ACHN (cell line): ENCODE measurements around the gene FZD10.

Experiments used
- DNase-seq: peaks from one replicate; pipeline ENCODE4 v3.0.0-alpha.2; 2015
- in situ Hi-C: cut with HindIII; loops from 2 replicates; pipeline ENCODE4 v1.10.0; 2017; ENCODE audit warnings: low sequenced_read_pairs, low pct_ligation_motif_present, low pct_unique_long_range_greater_than_20kb

Gene FZD10

GRCh38 chr12:130130346-130130745 lies 31.9 kb upstream of the FZD10 start:
- no peak for DNase-seq
- in situ Hi-C loops = no loop called here

DNA sequence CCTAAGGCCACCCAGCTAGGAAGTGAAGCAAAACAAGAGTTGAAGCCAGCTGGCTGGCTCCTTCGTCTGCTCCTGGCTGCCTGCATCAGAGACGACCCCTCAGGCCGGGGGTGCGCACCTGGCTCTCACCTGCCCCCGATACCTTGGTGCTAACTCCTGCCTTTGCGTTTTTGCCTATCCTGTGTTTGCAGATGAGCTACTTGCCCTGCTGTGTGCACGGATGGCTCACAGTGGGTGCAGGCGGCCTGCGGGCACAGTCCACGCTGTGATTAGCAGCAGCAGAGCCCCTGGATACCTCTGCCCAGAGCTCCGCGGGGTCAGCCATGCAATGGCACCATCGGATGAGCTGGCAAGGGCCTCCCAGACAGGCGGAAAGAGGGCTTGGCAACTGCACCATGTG lies 31.2 kb upstream of the FZD10 start:
- in situ Hi-C loops = no loop called here
- no peak for DNase-seq

DNA sequence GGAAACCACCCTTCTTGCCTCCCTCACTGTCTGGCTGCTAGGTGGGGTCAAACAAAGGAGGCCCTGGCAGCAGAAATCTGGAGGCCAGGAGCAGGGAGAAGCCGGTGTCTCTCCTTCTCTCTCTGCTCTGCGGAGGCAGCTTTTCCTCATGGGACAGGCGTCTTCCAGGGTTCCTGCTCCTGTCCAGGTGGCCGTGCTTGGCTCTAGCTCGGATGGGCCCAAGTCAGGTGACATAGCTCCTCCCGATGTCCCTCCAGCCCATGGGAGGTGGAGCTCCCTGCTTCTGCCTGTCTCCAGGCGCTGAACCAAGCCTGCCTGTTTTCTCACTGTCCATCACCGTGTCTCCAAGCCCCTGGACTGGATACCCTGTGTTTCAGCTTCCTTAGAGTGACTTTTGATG lies 30.5 kb upstream of the FZD10 start:
- in situ Hi-C loops = no loop called here
- DNase-seq = no peak

DNA sequence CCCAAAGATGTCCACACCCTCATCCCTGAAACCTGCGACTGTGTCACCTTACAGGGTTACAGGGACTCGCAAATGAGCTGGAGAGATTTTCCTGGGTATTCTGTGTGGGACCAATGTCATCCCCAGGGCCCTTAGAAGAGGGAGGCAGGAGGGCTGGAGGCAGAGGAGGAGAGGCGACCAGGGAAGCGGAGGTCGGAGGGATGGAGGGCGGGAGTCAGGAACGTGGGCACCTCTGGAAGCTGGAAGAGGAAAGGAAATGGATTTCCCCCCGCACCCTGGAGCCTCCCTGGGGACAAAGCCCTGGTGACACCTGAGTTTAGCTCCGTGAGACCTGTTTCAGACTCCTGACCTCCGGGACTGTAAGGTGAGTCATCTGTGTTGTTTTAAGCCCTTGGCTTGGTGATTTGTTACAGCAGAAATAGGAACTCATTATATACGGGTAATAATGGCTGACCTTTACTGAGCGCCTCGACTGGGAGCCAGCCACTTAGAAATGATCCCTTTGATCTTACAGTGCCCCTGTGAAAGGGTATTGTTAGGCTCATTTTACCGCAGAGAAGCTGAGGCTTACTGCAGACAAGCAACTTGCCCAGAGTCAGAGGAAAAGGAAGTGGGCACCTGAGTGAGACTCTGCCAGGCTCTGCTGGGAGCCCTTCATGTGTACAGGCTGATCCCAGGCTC lies 29.3 kb upstream of the FZD10 start:
- DNase-seq = no peak
- in situ Hi-C loops = no loop called here

DNA sequence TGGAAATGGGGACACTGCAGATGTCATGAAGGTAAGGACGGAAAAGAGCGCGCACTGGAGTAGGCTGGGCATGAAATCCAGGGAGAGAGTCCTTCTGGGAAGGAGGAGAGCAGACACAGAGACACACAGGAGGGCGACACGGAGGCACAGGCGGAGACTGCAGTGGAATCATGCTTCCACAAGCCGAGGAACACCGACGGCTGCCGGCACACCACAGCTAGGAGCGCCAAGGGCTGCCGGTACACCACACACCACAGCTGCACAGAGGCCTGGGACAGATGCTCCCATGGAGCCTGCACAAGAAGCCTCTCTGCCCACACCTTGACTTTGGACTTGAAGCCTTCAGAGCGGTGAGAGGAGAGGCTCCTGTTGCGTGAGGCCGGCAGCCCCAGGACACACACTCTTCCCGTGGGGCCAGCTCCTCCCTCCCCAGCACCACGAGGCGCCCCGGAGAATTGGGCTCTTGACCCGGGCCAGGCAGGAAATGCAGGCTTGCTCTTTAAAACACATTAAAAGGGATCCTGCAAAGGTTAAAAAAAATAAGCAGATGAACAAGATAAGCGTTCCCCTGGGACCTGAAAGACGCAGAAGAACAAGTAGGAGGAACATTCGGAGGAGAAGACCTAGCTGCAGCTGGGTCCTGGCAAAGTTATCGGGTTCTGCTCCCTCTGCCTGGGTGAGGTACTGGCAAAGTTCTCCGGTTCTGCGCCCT lies 28.3 kb upstream of the FZD10 start:
- in situ Hi-C loops = no loop called here
- DNase-seq = no peak

DNA sequence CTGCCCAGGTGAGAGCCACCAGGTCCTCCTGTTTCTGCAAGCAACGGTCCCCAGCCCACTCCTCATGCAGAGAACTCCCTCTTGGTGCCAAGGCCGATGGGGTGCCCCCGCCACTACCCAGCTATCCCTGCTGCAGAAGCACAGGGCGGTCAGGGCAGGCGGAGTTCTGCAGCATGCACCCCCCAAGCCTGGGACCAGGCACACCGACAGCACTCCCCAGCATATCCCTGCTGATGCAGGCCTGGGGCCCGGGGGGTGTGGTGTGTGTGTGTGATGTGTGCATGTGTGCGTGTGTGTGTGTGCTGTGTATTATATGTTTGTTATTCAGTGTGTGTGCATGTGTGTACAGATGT lies 27.7 kb upstream of the FZD10 start:
- DNase-seq = no peak
- in situ Hi-C loops = no loop called here

GRCh38 chr12:130136509-130137039 lies 25.7 kb upstream of the FZD10 start:
- no peak for DNase-seq
- in situ Hi-C loops = no loop called here

- DNase-seq = no peak
- in situ Hi-C loops = no loop called here
Observed at GRCh38 chr12:130137040-130138018, 24.9 kb upstream of the FZD10 start.

- in situ Hi-C loops = no loop called here
- DNase-seq = no peak
Observed at GRCh38 chr12:130138478-130138877, 23.8 kb upstream of the FZD10 start.

DNA sequence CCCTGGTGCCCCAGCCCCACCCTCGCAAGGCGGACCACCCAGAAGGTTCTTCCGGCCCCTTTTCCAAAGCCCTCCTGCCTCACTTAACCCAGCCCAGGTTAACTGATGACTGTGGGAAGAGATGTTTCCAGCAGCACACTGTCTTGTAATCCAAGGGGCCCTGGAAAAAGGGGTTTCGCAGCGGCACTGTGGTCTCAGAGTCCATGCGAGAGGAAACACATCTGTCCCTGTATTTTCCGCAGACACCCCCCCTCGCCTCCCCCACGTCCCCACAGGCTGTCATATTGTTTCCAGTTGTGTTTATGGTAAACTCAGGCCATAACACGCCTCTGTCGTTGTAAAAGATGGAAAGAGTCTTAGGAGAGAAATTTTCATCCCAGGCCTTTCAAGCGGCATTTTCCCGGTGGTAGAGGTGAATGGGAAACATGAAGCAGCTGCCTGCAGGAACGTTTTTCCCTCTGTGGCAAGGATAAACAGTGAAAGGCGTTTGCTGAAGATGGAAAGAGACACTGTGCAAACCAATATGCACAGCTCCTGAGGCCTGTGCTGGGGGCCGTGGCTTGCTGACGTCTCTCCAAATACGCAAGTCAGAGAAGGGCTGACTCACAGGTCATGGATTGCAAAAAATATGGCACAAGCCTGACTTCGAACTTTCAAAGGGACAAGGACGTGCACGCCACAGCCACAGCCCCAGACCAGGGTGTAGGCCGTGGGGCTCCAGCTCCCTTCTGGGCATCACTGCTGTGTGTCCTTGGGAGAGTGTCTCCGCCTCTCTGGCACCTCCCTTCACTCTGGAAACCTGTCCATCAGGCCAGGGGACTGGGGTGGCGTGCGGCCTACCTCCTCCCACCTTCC lies 22.5 kb upstream of the FZD10 start:
- in situ Hi-C loops = no loop called here
- DNase-seq = no peak

DNA sequence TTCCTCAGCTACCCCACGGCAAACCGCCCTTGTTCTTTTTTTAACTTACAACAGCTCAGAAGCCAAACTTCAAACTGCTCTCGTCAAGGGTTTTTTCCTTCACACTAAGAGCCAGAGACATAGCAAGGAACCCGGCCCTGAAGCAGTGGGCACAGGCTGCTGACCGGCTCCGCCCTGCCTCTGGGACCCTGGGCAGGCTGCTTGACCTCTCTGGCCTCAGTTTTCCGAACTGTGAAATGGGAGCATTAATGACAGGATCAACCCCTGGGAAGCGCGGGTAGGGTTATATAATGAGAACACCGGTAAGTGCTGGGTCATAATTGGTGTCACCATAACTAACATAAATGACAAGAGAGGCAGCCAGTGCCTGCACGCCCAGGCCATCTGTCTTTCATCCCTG lies 21.2 kb upstream of the FZD10 start:
- no peak for DNase-seq
- in situ Hi-C loops = no loop called here

GRCh38 chr12:130141901-130142683 lies 20.2 kb upstream of the FZD10 start:
- in situ Hi-C loops = no loop called here

GRCh38 chr12:130142736-130143135 lies 19.5 kb upstream of the FZD10 start:
- DNase-seq = no peak
- in situ Hi-C loops = no loop called here

More at GRCh38 chr12:130141901-130142683, 20.2 kb upstream of the FZD10 start:
- no peak for DNase-seq

DNA sequence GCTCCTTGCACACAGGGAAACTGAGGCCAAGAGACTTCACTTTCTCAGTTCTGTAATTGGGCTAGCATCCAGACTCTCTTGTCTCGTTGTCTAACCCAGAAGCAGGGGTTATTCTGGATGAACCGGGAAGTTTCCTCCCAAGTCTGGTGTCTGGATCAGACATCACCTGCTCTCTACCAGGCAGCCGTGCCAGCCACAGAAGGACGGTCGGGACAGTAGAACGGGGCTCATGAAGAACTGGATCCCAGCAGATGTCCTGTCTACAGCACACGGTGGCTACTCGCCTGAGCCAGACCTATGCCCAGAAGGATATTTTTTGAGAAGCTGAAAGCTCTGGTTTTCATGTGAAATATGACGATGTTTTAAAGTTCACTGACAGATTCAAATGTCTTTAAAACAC lies 19.1 kb upstream of the FZD10 start:
- no peak for DNase-seq
- in situ Hi-C loops = no loop called here

DNA sequence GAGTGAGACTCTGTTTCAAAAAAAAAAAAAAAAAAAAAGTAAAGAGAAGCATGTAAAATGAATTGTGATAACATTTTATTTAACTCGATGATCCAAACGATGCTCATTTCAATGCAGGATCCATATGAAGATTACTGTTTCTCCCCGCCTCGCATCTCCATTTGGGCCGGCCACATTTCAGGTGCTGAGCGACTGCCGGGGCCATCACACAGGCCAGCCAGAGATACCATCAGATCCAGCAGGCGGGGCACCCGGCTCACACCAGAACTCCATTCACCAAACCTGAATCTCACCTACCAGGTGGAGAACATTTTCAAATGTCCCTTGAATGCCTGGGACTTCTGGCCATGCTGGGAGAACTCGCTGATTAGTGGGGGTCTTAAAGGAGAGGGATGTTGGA lies 18.0 kb upstream of the FZD10 start:
- in situ Hi-C loops = no loop called here
- DNase-seq = no peak

DNA sequence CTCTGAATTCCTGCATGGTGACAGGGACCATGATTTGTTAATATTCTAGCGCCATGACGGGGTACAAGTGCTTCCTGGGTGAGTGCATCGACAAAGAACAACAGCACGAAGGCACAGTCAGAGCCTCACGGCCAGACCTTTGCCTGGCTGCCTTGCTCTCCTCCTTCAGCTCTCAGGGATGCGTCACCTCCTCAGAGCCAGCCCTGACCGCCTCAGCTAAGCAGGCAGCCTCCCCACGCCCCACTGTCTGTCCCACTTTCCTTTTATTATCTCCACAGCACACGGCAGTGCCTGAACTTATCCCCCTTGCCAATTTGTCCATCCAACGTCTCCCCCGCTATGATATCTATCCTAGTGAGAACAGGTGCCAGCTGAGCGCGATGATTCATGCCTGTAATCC lies 16.5 kb upstream of the FZD10 start:
- in situ Hi-C loops = no loop called here

GRCh38 chr12:130146176-130146931 lies 15.9 kb upstream of the FZD10 start:
- in situ Hi-C loops = no loop called here
- DNase-seq = no peak

More for the DNA sequence above, 16.5 kb upstream of the FZD10 start:
- peak; percentile 13 for DNase-seq
